Naive thymus-derived CD8-positive, alpha-beta T cell (primary cell): ENCODE results near the gene SPEG. TPM values are rescaled to one million over a fixed set of nuclear protein-coding genes. Genes with fewer than 3 reads are reported as not detected.
A peak's percentile ranks its signal among the peaks of the same experiment; 100 is the strongest.

Experiments
- ATAC-seq, 2 donors: fragments of 150-1000 bp; cut with Tn5 transposase in 1 of 2; sonication (Bioruptor Pico), chemical (Tn5 transposase) in 1 of 2; 1 replicate in 1 of 2; 2 replicates in 1 of 2; pipeline ENCODE4 v1.10.0; 2021; ENCODE audit warnings: mild to moderate bottlenecking in 2 of 2, moderate library complexity in 2 of 2
- POLR2A ChIA-PET: fragments of 350-600 bp; sonication (Branson Sonifier 250); formaldehyde crosslinking; loops from one replicate; lab custom pipeline; 2021; ENCODE audit warnings: antibody characterized with exemption; lab: Charles Lee
- DNase-seq, 10 donors: peaks; one replicate each; pipeline versions ENCODE4 v3.0.0 to v3.0.0-alpha.2; 2020 to 2022
- H3K27ac Mint-ChIP-seq, 10 donors: one replicate each; pipeline ENCODE4 v1.8.0; 2020 to 2022; ENCODE audit warnings: mild to moderate bottlenecking in 10 of 10, mixed read lengths in 10 of 10, moderate library complexity in 4 of 10, inconsistent platforms in 1 of 10
- H3K27me3 Mint-ChIP-seq, 5 donors: one replicate each; pipeline ENCODE4 v1.8.0; 2021 to 2022; ENCODE audit warnings: mixed read lengths in 5 of 5
- H3K36me3 Mint-ChIP-seq, 3 donors: one replicate each; pipeline ENCODE4 v1.8.0; 2020 to 2022; ENCODE audit warnings: mixed read lengths in 3 of 3, mild to moderate bottlenecking in 2 of 3, inconsistent platforms in 1 of 3
- H3K4me1 Mint-ChIP-seq, 4 donors: one replicate each; pipeline ENCODE4 v1.8.0; 2021 to 2022; ENCODE audit warnings: mixed read lengths in 4 of 4
- H3K4me3 Mint-ChIP-seq, 10 donors: one replicate each; pipeline ENCODE4 v1.8.0; 2020 to 2022; ENCODE audit warnings: mild to moderate bottlenecking in 10 of 10, mixed read lengths in 10 of 10, moderate library complexity in 6 of 10, inconsistent platforms in 1 of 10
- H3K9me3 Mint-ChIP-seq, 9 donors: one replicate each; pipeline ENCODE4 v1.8.0; 2020 to 2022; ENCODE audit warnings: mixed read lengths in 9 of 9, mild to moderate bottlenecking in 3 of 9, inconsistent platforms in 1 of 9, moderate library complexity in 1 of 9
- polyA plus RNA-seq, 3 donors: library from polyadenylated mRNA; unstranded; fragments of 300-500 nt; fragmentation: Illumina TruSeq; gene quantifications; one replicate each; pipeline ENCODE4 v1.2.3, GENCODE V29; 2021
- total RNA-seq, 8 experiments: library from RNA in 2 of 8; stranded (reverse) in 2 of 8; gene quantifications; one replicate each; pipeline ENCODE4 v1.2.3 and lab custom pipeline; 2021 to 2026

Gene SPEG
- total and polyA plus RNA-seq, 5 experiments from 2014 or later, result 1.6 to 22.5 (median 3.0) TPM

DNA sequence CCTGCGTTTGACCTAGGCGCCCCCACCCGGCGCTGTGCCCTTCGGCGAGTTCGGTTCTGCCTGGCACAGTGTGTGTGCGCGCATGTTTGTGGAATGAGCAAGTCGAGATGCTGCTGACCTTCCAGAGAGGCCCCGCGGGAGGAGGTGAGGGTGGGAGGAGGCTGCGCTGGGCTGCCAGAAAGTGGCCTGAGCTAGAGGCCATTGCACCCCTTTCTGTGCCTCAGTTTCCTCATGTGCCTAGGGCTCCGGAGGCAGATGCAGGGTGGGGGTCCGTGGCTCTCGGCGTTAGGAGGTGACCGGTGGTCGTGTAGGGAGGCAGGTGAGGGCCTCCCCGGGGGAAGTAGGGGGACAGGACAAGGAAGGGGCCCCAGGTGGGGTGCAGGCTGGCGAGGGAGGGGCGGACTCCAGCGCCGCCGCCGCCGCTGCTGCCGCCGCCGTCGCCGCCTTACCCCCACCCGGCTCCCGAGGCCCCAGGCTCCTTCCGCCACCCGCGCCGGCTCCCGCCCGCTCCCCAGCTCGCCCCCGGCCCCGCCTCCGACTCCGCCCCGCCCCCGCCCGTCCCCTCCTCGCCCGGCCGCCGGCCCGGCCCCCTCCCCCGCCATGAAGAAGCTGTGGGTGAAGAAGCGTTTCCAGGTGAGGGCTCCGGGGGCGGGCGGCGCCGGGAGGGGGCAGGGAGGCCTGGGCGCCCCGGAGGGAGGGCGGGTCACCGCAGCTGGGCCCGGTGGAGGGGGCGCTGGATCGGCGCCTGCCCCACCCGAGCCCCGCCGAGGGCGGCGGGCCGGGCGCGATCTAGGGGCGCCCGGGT, 7.0 kb downstream of the SPEG start:
- ATAC-seq, result peak; percentile 74 to 83
- Mint-ChIP-seq H3K9me3 (no peaks in the 10 kb centered on the region), H3K36me3 (no peaks in the 10 kb centered on the region), H3K27ac (peak overlapping the region in 9 of 10 donors; percentile 15 to 86 (median 77)), H3K27me3 (peaks cover 0 to 15% (median 0%) of the 10 kb centered on the region in 5 donors), H3K4me3 (peak overlapping the region; percentile 68 to 91 (median 84)), H3K4me1 (peaks cover 13 to 28% (median 20%) of the 10 kb centered on the region in 4 donors)
- DNase-seq, result peak; percentile 26 to 80 (median 50)
- POLR2A ChIA-PET, result interaction anchor here (0.6 to 1.2 kb wide), 5 partner anchors 11 to 102 kb away, joined by 3 to 6 read pairs (median 3); partner anchors contain the start of genes CHPF, DNPEP, GMPPA and TMEM198

DNA sequence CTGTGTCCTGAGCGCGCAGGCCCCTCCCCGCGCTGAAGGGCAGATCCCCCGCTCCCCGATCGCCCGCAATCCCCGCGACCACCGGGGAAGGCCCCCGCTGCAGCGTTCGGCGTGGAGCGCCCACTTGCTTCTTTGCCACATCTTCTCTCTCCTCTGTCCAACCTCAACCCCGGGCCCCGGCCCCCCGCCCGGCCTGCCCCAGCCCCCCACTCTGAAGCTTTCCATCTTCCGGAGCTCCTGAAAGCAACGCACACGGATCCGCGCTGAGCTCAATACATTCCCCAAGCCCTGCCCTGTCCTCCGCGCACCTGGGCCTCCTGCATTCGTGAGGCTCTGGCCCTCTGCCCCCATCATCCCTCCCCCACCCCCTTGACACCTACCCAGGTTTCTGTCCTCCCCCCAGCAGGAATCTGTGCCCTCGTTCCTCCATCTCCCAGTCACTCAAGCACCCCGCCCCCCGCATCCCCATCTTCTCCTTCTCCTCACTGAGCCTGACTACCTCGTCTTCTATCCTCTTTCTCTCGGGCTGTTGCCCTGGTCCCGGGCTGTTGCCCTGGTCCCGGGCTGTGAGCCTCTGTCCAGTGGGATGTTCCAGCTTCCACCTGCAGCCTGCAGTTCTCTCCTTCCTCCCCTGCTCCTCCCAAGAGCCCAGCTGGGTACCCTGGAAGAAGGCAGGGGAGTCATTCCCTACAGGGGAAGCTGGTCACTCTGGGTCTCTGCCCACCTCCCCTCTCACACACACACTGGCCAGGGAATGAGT, 7.8 kb downstream of the SPEG start:
- Mint-ChIP-seq H3K27me3 (peaks cover 0 to 15% (median 0%) of the 10 kb centered on the region in 5 donors), H3K36me3 (no peaks in the 10 kb centered on the region), H3K9me3 (no peaks in the 10 kb centered on the region), H3K4me3 (peak overlapping the region; percentile 71 to 95 (median 81)), H3K4me1 (peaks cover 13 to 28% (median 20%) of the 10 kb centered on the region in 4 donors), H3K27ac (peak overlapping the region in 7 of 10 donors; percentile 47 to 89 (median 76))
- POLR2A ChIA-PET, result interaction anchor here (0.7 to 1.2 kb wide), 3 partner anchors 16 to 56 kb away, joined by 3 to 6 read pairs (median 4); partner anchors contain the start of gene GMPPA
- no peak for DNase-seq
- ATAC-seq, result peak; percentile 12 to 16

DNA sequence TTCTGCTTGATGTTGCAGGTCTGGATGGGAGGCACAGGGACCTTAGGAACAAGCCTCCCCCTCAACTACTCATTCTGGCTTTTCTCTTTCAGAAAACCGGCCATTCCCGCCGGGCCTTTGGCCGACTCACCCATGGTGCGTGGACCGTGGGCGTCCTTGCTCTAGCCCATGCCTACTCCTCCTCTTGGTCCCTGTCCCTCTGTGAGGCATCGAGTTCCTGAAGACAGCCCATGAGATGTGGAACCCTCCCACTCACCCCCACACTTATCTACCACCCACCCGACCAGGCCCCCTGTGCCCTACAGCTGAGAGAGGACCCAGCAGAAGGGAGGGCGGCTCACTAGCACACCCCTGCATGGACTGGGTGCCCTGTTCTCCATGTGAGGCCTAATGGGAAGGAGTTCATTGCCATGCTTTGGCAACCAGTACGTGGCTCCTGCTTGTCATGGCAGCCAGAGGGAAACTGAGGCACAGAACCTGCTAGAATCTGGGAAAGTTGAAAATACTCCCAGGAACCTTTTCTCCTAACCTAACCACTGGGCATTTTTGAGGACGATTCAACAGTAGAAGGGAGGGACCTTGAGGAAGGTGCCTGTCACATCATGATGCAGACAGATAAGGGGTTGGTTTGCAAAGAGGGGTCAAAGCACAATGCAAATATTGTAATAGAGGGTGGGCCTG, 8.5 kb downstream of the SPEG start:
- Mint-ChIP-seq H3K36me3 (no peaks in the 10 kb centered on the region), H3K9me3 (no peaks in the 10 kb centered on the region), H3K27me3 (peaks cover 0 to 15% (median 0%) of the 10 kb centered on the region in 5 donors), H3K4me1 (peaks cover 13 to 28% (median 21%) of the 10 kb centered on the region in 4 donors), H3K4me3 (peak overlapping the region; percentile 71 to 95 (median 81)), H3K27ac (peak overlapping the region in 8 of 10 donors; percentile 19 to 82 (median 70))
- ATAC-seq (no peak), DNase-seq (no peak)
- POLR2A ChIA-PET, result interaction anchor here (0.7 kb wide), 1 partner anchor 15 kb away, joined by 3 read pairs; no protein-coding TSS in a partner anchor

DNA sequence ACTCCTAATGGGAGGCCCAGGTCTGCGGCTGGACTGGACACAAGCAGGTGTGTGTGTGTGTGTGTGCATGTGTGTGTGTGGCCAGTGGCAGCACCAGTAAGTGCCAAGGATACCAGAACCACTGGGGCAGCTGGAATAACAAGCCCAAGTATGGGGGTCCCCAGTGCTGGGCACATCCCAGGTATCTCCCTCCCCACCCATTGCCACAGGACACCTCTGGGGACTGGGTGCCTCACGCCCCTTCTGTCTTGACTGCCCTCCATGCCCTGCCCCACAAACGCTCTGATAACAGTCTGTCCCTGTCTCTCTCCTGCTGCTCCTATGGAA, 9.0 kb downstream of the SPEG start:
- Mint-ChIP-seq H3K4me3 (peak overlapping the region in 6 of 10 donors; percentile 19 to 86 (median 47)), H3K27me3 (peaks cover 0 to 15% (median 0%) of the 10 kb centered on the region in 5 donors), H3K4me1 (peaks cover 13 to 28% (median 21%) of the 10 kb centered on the region in 4 donors), H3K9me3 (no peaks in the 10 kb centered on the region), H3K36me3 (no peaks in the 10 kb centered on the region), H3K27ac (no peak overlapping the region)
- DNase-seq, result no peak
- no peak for ATAC-seq
- POLR2A ChIA-PET, result no interaction called here

DNA sequence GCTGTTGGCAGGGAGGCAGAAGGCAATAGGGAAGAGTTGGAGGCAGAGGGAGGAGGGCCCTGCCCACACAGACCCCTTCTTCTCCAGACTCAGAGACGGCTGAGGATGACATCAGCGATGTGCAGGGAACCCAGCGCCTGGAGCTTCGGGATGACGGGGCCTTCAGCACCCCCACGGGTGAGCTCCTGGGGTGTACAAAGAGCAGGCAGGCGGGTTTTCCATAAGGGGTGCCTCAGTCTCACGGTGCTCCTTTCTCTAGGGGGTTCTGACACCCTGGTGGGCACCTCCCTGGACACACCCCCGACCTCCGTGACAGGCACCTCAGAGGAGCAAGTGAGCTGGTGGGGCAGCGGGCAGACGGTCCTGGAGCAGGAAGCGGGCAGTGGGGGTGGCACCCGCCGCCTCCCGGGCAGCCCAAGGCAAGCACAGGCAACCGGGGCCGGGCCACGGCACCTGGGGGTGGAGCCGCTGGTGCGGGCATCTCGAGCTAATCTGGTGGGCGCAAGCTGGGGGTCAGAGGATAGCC, 10.0 kb downstream of the SPEG start:
- ATAC-seq, result no peak
- no peaks in the 10 kb centered on the region for H3K9me3 Mint-ChIP-seq
- H3K36me3 Mint-ChIP-seq, result no peaks in the 10 kb centered on the region
- peaks cover 0 to 18% (median 3%) of the 10 kb centered on the region in 5 donors for H3K27me3 Mint-ChIP-seq
- H3K27ac Mint-ChIP-seq, result no peak overlapping the region
- no peak for DNase-seq
- peaks cover 13 to 34% (median 25%) of the 10 kb centered on the region in 4 donors for H3K4me1 Mint-ChIP-seq
- H3K4me3 Mint-ChIP-seq, result peak overlapping the region in 1 of 10 donors; percentile 59
- POLR2A ChIA-PET, result no interaction called here

DNA sequence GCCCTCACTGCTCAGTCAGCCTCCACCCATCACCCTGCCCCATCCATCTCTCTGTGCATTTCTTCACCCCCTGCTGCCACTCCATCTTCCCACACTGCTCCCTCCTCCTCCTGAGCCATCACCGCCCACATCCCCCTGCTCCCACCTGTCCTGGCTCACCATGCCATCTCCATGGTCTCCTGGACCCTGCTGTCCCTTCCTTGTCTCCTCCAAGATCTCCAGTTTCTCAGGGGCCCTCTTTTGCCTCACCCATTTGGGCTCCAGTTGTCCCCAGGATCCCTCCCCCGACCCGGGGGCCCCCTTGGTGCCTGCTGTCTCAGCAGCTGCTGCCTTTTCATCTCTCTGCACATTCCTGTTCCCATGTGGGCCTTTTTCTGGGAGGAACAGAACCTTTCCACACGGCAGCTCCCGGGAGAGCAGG, 10.6 kb downstream of the SPEG start:
- no peak overlapping the region for H3K4me3 Mint-ChIP-seq
- POLR2A ChIA-PET, result no interaction called here
- peaks cover 0 to 22% (median 8%) of the 10 kb centered on the region in 5 donors for H3K27me3 Mint-ChIP-seq
- H3K9me3 Mint-ChIP-seq, result no peaks in the 10 kb centered on the region
- peak overlapping the region in 2 of 10 donors; percentile 52 to 63 for H3K27ac Mint-ChIP-seq
- H3K36me3 Mint-ChIP-seq, result peaks cover 0 to 2% (median 0%) of the 10 kb centered on the region in 3 donors
- H3K4me1 Mint-ChIP-seq, result peaks cover 17 to 38% (median 30%) of the 10 kb centered on the region in 4 donors
- DNase-seq, result no peak
- ATAC-seq, result no peak

DNA sequence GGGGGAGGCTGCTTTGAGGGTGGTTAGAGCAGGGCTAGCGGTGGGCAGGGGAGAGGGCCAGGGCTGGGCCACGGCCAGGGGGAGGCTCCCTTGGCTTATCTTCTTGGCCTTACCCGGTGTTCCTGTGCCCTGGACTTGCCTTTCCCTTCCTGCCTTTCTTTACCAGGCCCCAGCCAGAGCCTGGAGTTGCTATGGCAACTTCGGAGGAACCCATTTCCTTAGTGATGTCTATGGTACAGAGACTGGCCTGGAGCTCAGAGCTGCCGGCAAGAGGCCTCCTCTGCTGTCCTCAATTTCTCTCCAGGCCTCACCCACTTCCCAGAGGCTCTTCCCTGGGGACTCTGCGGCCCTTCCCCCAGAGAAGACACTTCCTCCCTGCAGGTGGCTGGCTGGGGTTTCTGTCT, 11.5 kb downstream of the SPEG start:
- DNase-seq, result no peak
- H3K27me3 Mint-ChIP-seq, result peaks cover 0 to 23% (median 8%) of the 10 kb centered on the region in 5 donors
- peaks cover 0 to 2% (median 0%) of the 10 kb centered on the region in 3 donors for H3K36me3 Mint-ChIP-seq
- POLR2A ChIA-PET, result no interaction called here
- ATAC-seq, result no peak
- H3K4me1 Mint-ChIP-seq, result peaks cover 12 to 41% (median 29%) of the 10 kb centered on the region in 4 donors
- peak overlapping the region in 1 of 10 donors; percentile 29 for H3K4me3 Mint-ChIP-seq
- H3K9me3 Mint-ChIP-seq, result no peaks in the 10 kb centered on the region
- H3K27ac Mint-ChIP-seq, result peak overlapping the region in 5 of 10 donors; percentile 36 to 62 (median 57)

DNA sequence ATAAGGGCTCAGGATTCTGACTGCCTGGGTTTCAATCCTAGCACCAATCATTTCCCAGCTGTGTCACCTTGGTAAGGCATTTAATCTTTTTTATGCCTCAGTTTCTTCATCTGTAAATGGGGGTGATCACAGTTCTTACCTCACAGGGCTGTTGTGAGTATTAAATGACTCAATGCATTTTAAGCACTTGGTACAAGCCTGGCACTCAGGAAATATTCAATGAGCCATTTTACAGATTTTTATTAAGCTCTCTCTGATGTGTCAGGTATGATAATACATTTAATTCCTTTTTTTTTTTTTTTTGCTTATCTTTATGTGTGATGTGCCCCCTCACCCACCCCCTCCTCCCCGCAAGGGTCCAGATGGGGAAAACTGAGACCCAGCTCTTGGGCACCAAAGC, 12.0 kb downstream of the SPEG start:
- POLR2A ChIA-PET, result interaction anchor here (0.6 kb wide), 2 partner anchors 21 to 78 kb away, joined by 3 to 6 read pairs; no protein-coding TSS in a partner anchor
- Mint-ChIP-seq H3K36me3 (peaks cover 0 to 2% (median 0%) of the 10 kb centered on the region in 3 donors), H3K9me3 (no peaks in the 10 kb centered on the region), H3K27ac (peak overlapping the region in 3 of 10 donors; percentile 24 to 62 (median 36)), H3K4me3 (peak overlapping the region in 2 of 10 donors; percentile 29 to 33), H3K4me1 (peaks cover 11 to 41% (median 26%) of the 10 kb centered on the region in 4 donors), H3K27me3 (peaks cover 0 to 20% (median 8%) of the 10 kb centered on the region in 5 donors)
- ATAC-seq (no peak), DNase-seq (no peak)

DNA sequence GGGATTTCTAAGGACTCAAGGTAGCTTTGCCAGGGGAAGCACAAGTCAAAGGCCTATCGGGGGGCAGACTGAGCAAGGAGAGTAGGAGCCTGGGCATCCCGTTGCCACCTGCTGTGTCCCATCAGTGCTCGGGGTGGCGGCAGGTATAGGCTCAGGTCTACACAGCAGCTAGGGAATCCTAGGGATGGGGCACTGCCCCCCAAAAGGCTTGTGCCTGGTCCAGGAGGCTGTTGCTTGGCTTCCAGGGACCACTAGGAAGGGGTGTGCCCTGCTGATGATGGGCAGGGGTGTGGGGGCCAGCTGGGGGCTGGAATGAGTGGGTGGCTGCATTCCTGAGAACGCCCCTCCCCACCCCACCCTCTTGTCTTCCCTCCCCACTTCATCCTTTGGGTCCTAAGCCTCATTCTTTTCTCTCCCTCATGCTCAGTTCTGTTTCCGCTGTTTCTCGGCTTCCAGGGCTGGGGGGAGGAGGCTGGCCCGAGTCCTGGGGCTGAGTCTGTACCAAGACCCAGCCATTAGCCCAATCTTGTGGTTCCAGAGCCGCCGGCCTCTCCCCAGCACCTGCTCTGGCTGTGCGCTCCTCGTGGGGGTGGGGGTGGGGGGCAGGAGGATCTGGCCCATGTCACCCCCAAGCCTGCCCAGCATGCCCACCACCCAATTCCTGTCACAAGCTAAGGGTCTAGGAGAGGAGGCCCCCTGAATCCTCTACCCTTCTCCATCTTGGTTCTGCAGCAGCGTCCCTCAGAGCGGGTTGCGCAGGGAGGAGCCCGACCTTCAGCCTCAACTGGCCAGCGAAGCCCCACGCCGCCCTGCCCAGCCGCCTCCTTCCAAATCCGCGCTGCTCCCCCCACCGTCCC, 12.8 kb downstream of the SPEG start:
- Mint-ChIP-seq H3K9me3 (no peaks in the 10 kb centered on the region), H3K4me3 (peak overlapping the region in 6 of 10 donors; percentile 26 to 67 (median 50)), H3K27ac (peak overlapping the region in 1 of 10 donors; percentile 24), H3K36me3 (peaks cover 0 to 2% (median 0%) of the 10 kb centered on the region in 3 donors), H3K27me3 (peaks cover 0 to 23% (median 8%) of the 10 kb centered on the region in 5 donors), H3K4me1 (peaks cover 19 to 47% (median 32%) of the 10 kb centered on the region in 4 donors)
- DNase-seq (no peak), ATAC-seq (no peak)
- POLR2A ChIA-PET, result interaction anchor here (0.6 kb wide), 2 partner anchors 20 to 77 kb away, joined by 3 to 6 read pairs; no protein-coding TSS in a partner anchor

DNA sequence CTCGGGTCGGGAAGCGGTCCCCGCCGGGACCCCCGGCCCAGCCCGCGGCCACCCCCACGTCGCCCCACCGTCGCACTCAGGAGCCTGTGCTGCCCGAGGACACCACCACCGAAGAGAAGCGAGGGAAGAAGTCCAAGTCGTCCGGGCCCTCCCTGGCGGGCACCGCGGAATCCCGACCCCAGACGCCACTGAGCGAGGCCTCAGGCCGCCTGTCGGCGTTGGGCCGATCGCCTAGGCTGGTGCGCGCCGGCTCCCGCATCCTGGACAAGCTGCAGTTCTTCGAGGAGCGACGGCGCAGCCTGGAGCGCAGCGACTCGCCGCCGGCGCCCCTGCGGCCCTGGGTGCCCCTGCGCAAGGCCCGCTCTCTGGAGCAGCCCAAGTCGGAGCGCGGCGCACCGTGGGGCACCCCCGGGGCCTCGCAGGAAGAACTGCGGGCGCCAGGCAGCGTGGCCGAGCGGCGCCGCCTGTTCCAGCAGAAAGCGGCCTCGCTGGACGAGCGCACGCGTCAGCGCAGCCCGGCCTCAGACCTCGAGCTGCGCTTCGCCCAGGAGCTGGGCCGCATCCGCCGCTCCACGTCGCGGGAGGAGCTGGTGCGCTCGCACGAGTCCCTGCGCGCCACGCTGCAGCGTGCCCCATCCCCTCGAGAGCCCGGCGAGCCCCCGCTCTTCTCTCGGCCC, 13.6 kb downstream of the SPEG start:
- H3K9me3 Mint-ChIP-seq, result no peaks in the 10 kb centered on the region
- peaks cover 17 to 47% (median 32%) of the 10 kb centered on the region in 4 donors for H3K4me1 Mint-ChIP-seq
- H3K4me3 Mint-ChIP-seq, result peak overlapping the region in 7 of 10 donors; percentile 10 to 77 (median 59)
- H3K27ac Mint-ChIP-seq, result peak overlapping the region in 1 of 10 donors; percentile 25
- H3K36me3 Mint-ChIP-seq, result peaks cover 0 to 2% (median 0%) of the 10 kb centered on the region in 3 donors
- ATAC-seq (peak; percentile 55 to 66), DNase-seq (peak in 3 of 10 donors; percentile 18 to 55 (median 45))
- H3K27me3 Mint-ChIP-seq, result peaks cover 0 to 21% (median 8%) of the 10 kb centered on the region in 5 donors
- POLR2A ChIA-PET, result interaction anchor here (1.6 kb wide), 1 partner anchor 8 kb away, joined by 5 read pairs; no protein-coding TSS in a partner anchor
